HepG2 (cell line): ENCODE data around the gene CBLC. TPM values are rescaled to one million over a fixed set of nuclear protein-coding genes. Genes with fewer than 3 reads are reported as not detected.

Experiments used
- ADNP ChIP-seq: sonication (generic); formaldehyde crosslinking; IDR thresholded peaks from 2 replicates; pipeline ENCODE4 v1.4.0; 2020; ENCODE audit warnings: missing genetic modification reagents
- CEBPG ChIP-seq: IDR thresholded peaks from 2 replicates; pipeline ENCODE4 v1.6.1; 2016
- EED ChIP-seq: sonication (generic); formaldehyde crosslinking; IDR thresholded peaks from 2 replicates; pipeline ENCODE4 v1.5.0; 2020; ENCODE audit warnings: mild to moderate bottlenecking, missing genetic modification reagents
- FOXA3 ChIP-seq: IDR thresholded peaks from 2 replicates; pipeline ENCODE4 v1.6.1; 2016; ENCODE audit warnings: missing genetic modification reagents, missing compliant biosample characterization
- GTF2F1 ChIP-seq: fragments of 150-350 bp; IDR thresholded peaks from 2 replicates; pipeline ENCODE4 v1.6.1; 2014; ENCODE audit warnings: low read length
- HNRNPL ChIP-seq: fragments of 200-400 bp; formaldehyde crosslinking; IDR thresholded peaks from 2 replicates; pipeline ENCODE4 v1.6.1; 2017; ENCODE audit warnings: mild to moderate bottlenecking, low read depth, low read length
- HOXA5 ChIP-seq: sonication (generic); formaldehyde crosslinking; IDR thresholded peaks from 2 replicates; pipeline ENCODE4 v1.4.0; 2020; ENCODE audit warnings: missing genetic modification reagents
- NBN ChIP-seq: fragments of 450-650 bp; conservative IDR thresholded peaks from 2 replicates; pipeline ENCODE4 v1.6.1; 2017
- SP140L ChIP-seq: sonication (generic); formaldehyde crosslinking; IDR thresholded peaks from 2 replicates; pipeline ENCODE4 v1.4.0; 2020; ENCODE audit warnings: missing genetic modification reagents, borderline replicate concordance
- ZFP82 ChIP-seq: sonication (generic); formaldehyde crosslinking; IDR thresholded peaks from 2 replicates; pipeline ENCODE4 v1.5.1; 2020; ENCODE audit warnings: mild to moderate bottlenecking, missing genetic modification reagents, borderline replicate concordance
- ZFY ChIP-seq: sonication (generic); formaldehyde crosslinking; IDR thresholded peaks from 2 replicates; pipeline ENCODE4 v1.4.0; 2020; ENCODE audit warnings: missing genetic modification reagents
- ZNF138 ChIP-seq: sonication (generic); formaldehyde crosslinking; IDR thresholded peaks from 2 replicates; pipeline ENCODE4 v1.5.0; 2020; ENCODE audit warnings: mild to moderate bottlenecking, low read depth, missing genetic modification reagents
- ZNF232 ChIP-seq: sonication (generic); formaldehyde crosslinking; IDR thresholded peaks from 2 replicates; pipeline ENCODE4 v1.4.0; 2020; ENCODE audit warnings: missing genetic modification reagents, borderline replicate concordance
- ZNF572 ChIP-seq: sonication (generic); formaldehyde crosslinking; IDR thresholded peaks from 2 replicates; pipeline ENCODE4 v1.5.1; 2020; ENCODE audit warnings: mild to moderate bottlenecking, missing genetic modification reagents
- ZNF768 ChIP-seq: sonication (generic); formaldehyde crosslinking; IDR thresholded peaks from 2 replicates; pipeline ENCODE4 v1.4.0; 2020; ENCODE audit warnings: missing genetic modification reagents
- polyA plus RNA-seq, 8 experiments: library from polyadenylated mRNA; depleted of rRNA in 3 of 8; stranded (reverse) in 7 of 8; unstranded in 1 of 8; fragments of >200 nt; fragmentation: Illumina TruSeq in 4 of 8; extraction: Trizol in 4 of 8; gene quantifications; 2 replicates each; pipeline versions ENCODE4 v1.2.1 to v1.2.3, GENCODE V29; 2011 to 2016; ENCODE audit warnings: low read depth in 4 of 8, missing spikeins in 1 of 8, mixed read lengths in 1 of 8; ENCODE audit not compliant: insufficient read depth in 1 of 8
- total RNA-seq, 5 experiments: library from RNA; depleted of rRNA; stranded (reverse); fragments of >200 nt; fragmentation: Illumina TruSeq; extraction: Trizol; gene quantifications; 2 replicates each; pipeline ENCODE4 v1.2.3, GENCODE V29; 2016; ENCODE audit warnings: low read depth in 1 of 5
- TF ChIP-seq, protein P1 (sequence below): sonication (generic); formaldehyde crosslinking; IDR thresholded peaks from 2 replicates; pipeline ENCODE4 v1.4.0; 2020; ENCODE audit warnings: missing genetic modification reagents, borderline replicate concordance
- TF ChIP-seq, protein P2 (sequence below): sonication (generic); formaldehyde crosslinking; IDR thresholded peaks from 2 replicates; pipeline ENCODE4 v1.5.1; 2020; ENCODE audit warnings: mild to moderate bottlenecking, missing genetic modification reagents, moderate library complexity
- TF ChIP-seq, protein P3 (sequence below): sonication (generic); formaldehyde crosslinking; IDR thresholded peaks from 2 replicates; pipeline ENCODE4 v1.8.0; 2022; ENCODE audit warnings: missing genetic modification reagents, mild to moderate bottlenecking, borderline replicate concordance
- TF ChIP-seq, protein P4 (sequence below): sonication (generic); formaldehyde crosslinking; conservative IDR thresholded peaks from 2 replicates; pipeline ENCODE4 v1.8.0; 2022; ENCODE audit warnings: missing genetic modification reagents
- TF ChIP-seq, protein P5 (sequence below): sonication (generic); formaldehyde crosslinking; IDR thresholded peaks from 2 replicates; pipeline ENCODE4 v1.4.0; 2020; ENCODE audit warnings: missing genetic modification reagents

The CBLC gene
- total and polyA plus RNA-seq, 2 of the 13 experiments (the other 11 are each of a cell fraction or from before 2014, with no cell fraction given): 1.8 to 2.6 TPM

DNA sequence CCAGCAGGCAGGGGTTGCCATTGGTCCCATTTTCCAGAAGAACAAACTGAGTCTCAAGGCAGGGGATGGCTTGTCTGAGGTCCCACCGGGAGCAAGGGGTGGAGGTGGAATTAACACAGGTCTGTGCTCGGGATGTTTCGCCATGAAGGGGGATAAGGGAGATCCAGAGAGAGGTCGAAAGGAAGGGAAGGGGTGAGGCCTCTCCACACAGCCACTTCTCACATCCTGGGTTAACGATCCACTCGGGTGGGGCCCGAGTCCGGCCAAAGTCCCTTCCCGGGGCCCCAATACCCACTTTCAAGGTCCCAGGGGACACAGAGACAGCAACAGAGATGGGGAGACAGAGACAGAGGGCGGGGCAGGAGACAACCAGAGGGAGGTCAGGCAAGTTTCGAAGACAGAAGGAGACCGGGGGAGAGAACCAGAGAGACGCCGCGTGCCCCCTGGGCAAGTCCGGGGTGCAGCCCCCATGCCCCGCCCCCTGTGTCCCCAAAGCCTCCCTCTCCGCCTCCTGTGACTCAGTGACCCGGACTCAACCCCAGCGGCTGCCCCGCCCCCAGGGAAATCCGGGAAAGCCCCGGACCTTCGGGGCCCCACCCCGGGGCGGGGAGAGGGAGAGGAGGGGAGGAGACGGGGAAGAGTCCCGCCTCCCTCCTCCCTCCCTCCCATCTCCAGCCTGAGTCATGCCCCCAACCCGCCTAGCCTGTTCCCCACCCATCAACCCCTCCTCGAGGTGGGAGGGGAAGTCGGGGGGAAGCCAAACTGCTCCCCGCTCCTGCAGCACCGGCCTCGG is 30.5 kb upstream of the CBLC start (continued):
- TF ChIP-seq ZFY (CRISPR knock-in tag) (no peak), HOXA5 (no peak), HNRNPL (no peak), ADNP (CRISPR knock-in tag) (peak; percentile 80; the same call in 1 of the 2 replicates), CEBPG (peak; percentile 19; the same call in 1 of the 2 replicates), ZNF572 (CRISPR knock-in tag) (no peak), ZNF232 (CRISPR knock-in tag) (no peak), ZNF138 (CRISPR knock-in tag) (no peak), ZFP82 (CRISPR knock-in tag) (no peak), SP140L (CRISPR knock-in tag) (no peak), NBN (no peak), EED (CRISPR knock-in tag) (no peak), FOXA3 (CRISPR knock-in tag) (peak; percentile 41; the same call in 1 of the 2 replicates), GTF2F1 (no peak), ZNF768 (CRISPR knock-in tag) (no peak)
- TF ChIP-seq, protein P1, sequence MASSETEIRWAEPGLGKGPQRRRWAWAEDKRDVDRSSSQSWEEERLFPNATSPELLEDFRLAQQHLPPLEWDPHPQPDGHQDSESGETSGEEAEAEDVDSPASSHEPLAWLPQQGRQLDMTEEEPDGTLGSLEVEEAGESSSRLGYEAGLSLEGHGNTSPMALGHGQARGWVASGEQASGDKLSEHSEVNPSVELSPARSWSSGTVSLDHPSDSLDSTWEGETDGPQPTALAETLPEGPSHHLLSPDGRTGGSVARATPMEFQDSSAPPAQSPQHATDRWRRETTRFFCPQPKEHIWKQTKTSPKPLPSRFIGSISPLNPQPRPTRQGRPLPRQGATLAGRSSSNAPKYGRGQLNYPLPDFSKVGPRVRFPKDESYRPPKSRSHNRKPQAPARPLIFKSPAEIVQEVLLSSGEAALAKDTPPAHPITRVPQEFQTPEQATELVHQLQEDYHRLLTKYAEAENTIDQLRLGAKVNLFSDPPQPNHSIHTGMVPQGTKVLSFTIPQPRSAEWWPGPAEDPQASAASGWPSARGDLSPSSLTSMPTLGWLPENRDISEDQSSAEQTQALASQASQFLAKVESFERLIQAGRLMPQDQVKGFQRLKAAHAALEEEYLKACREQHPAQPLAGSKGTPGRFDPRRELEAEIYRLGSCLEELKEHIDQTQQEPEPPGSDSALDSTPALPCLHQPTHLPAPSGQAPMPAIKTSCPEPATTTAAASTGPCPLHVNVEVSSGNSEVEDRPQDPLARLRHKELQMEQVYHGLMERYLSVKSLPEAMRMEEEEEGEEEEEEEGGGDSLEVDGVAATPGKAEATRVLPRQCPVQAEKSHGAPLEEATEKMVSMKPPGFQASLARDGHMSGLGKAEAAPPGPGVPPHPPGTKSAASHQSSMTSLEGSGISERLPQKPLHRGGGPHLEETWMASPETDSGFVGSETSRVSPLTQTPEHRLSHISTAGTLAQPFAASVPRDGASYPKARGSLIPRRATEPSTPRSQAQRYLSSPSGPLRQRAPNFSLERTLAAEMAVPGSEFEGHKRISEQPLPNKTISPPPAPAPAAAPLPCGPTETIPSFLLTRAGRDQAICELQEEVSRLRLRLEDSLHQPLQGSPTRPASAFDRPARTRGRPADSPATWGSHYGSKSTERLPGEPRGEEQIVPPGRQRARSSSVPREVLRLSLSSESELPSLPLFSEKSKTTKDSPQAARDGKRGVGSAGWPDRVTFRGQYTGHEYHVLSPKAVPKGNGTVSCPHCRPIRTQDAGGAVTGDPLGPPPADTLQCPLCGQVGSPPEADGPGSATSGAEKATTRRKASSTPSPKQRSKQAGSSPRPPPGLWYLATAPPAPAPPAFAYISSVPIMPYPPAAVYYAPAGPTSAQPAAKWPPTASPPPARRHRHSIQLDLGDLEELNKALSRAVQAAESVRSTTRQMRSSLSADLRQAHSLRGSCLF (CRISPR knock-in tag): no peak
- TF ChIP-seq, protein P2, sequence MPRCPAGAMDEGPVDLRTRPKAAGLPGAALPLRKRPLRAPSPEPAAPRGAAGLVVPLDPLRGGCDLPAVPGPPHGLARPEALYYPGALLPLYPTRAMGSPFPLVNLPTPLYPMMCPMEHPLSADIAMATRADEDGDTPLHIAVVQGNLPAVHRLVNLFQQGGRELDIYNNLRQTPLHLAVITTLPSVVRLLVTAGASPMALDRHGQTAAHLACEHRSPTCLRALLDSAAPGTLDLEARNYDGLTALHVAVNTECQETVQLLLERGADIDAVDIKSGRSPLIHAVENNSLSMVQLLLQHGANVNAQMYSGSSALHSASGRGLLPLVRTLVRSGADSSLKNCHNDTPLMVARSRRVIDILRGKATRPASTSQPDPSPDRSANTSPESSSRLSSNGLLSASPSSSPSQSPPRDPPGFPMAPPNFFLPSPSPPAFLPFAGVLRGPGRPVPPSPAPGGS (CRISPR knock-in tag): peak; percentile 99
- TF ChIP-seq, protein P3, sequence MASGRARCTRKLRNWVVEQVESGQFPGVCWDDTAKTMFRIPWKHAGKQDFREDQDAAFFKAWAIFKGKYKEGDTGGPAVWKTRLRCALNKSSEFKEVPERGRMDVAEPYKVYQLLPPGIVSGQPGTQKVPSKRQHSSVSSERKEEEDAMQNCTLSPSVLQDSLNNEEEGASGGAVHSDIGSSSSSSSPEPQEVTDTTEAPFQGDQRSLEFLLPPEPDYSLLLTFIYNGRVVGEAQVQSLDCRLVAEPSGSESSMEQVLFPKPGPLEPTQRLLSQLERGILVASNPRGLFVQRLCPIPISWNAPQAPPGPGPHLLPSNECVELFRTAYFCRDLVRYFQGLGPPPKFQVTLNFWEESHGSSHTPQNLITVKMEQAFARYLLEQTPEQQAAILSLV (CRISPR knock-in tag): peak; percentile 21; the same call in 1 of the 2 replicates
- TF ChIP-seq, protein P4, sequence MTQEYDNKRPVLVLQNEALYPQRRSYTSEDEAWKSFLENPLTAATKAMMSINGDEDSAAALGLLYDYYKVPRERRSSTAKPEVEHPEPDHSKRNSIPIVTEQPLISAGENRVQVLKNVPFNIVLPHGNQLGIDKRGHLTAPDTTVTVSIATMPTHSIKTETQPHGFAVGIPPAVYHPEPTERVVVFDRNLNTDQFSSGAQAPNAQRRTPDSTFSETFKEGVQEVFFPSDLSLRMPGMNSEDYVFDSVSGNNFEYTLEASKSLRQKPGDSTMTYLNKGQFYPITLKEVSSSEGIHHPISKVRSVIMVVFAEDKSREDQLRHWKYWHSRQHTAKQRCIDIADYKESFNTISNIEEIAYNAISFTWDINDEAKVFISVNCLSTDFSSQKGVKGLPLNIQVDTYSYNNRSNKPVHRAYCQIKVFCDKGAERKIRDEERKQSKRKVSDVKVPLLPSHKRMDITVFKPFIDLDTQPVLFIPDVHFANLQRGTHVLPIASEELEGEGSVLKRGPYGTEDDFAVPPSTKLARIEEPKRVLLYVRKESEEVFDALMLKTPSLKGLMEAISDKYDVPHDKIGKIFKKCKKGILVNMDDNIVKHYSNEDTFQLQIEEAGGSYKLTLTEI (CRISPR knock-in tag): no peak
- TF ChIP-seq, protein P5, sequence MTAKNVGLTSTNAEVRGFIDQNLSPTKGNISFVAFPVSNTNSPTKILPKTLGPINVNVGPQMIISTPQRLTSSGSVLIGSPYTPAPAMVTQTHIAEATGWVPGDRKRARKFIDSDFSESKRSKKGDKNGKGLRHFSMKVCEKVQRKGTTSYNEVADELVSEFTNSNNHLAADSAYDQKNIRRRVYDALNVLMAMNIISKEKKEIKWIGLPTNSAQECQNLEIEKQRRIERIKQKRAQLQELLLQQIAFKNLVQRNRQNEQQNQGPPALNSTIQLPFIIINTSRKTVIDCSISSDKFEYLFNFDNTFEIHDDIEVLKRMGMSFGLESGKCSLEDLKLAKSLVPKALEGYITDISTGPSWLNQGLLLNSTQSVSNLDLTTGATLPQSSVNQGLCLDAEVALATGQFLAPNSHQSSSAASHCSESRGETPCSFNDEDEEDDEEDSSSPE (CRISPR knock-in tag): peak; percentile 42; the same call in 1 of the 2 replicates
